Stomach (tissue), 9 donors: ENCODE results near the gene SLIT1. TPM values are rescaled to one million over a fixed set of nuclear protein-coding genes. Genes with fewer than 3 reads are reported as not detected.

Experiments
- DNase-seq, 2 donors: peaks; one replicate each; pipeline versions ENCODE4 v3.0.0 to v3.0.0-alpha.2; 2013 to 2019
- H3K27ac ChIP-seq, 5 donors: fragments of 200-600 bp in 4 of 5; sonication (generic) in 4 of 5; one replicate each; pipeline ENCODE4 v1.5.1; 2013 to 2019; ENCODE audit warnings: mild to moderate bottlenecking in 1 of 5, moderate library complexity in 1 of 5
- H3K27me3 ChIP-seq, 3 donors: fragments of 200-600 bp; sonication (generic); one replicate each; pipeline ENCODE4 v1.5.1; 2017 to 2019; ENCODE audit warnings: mixed run types in 1 of 3
- H3K36me3 ChIP-seq, 4 donors: fragments of 200-600 bp; sonication (generic); 1 replicate in 3 of 4; 2 replicates in 1 of 4; pipeline ENCODE4 v1.5.1; 2016 to 2019
- H3K4me1 ChIP-seq, 4 donors: fragments of 200-600 bp; sonication (generic); one replicate each; pipeline ENCODE4 v1.5.1; 2016 to 2019
- H3K4me3 ChIP-seq, 4 donors: fragments of 200-600 bp; sonication (generic) in 3 of 4; one replicate each; pipeline ENCODE4 v1.5.1; 2016 to 2019; ENCODE audit warnings: mild to moderate bottlenecking in 1 of 4
- H3K9me3 ChIP-seq, 4 donors: fragments of 200-600 bp; sonication (generic); one replicate each; pipeline ENCODE4 v1.5.1; 2016 to 2019
- EP300 ChIP-seq: sonication (generic); formaldehyde crosslinking; IDR thresholded peaks from one replicate; pipeline ENCODE4 v1.6.1; 2017; ENCODE audit warnings: antibody characterized with exemption
- POLR2A ChIP-seq, 4 donors: fragments of 450-650 bp; IDR thresholded peaks; one replicate each; pipeline ENCODE4 v1.6.1; 2016; ENCODE audit warnings: antibody characterized with exemption in 4 of 4, control low read depth in 2 of 4, mild to moderate bottlenecking in 1 of 4, moderate library complexity in 1 of 4
- POLR2AphosphoS5 ChIP-seq, 3 donors: sonication (generic); formaldehyde crosslinking; IDR thresholded peaks; one replicate each; pipeline ENCODE4 v1.6.1; 2016; ENCODE audit warnings: antibody characterized with exemption in 3 of 3
- WGBS, 5 donors: extraction: QIAGEN DNeasy Blood & Tissue Kit in 3 of 5; methylation state at CpG; one replicate each; pipeline versions ENCODE4 v1.1.5 to v1.1.7; 2013 to 2018; 5-methylcytosine and 5-hydroxymethylcytosine counted together
- intact Hi-C: fragments of 100-400 bp; cut with DNase I; formaldehyde crosslinking; loops from one replicate; pipeline ENCODE4 v1.15.1; 2023; ENCODE audit warnings: low total_unique reads
- polyA plus RNA-seq, 3 donors: library from polyadenylated mRNA; stranded (reverse); fragments of 200-250 nt; gene quantifications; one replicate each; pipeline ENCODE4 v1.2.3, GENCODE V29; 2013
- total RNA-seq, 5 donors: library from RNA; depleted of rRNA; stranded (reverse); fragments of >200 nt; gene quantifications; one replicate each; pipeline versions ENCODE4 v1.1.0 to v1.2.3, GENCODE V29; 2014 to 2016
- TF ChIP-seq, protein P1 (sequence below), 7 experiments: fragments of 450-650 bp in 4 of 7; fragments of 200-600 bp in 3 of 7; sonication (generic) in 3 of 7; IDR thresholded peaks; one replicate each; pipeline ENCODE4 v1.5.1; 2016 to 2019; ENCODE audit warnings: antibody characterized with exemption in 7 of 7, control low read depth in 2 of 7, mild to moderate bottlenecking in 1 of 7
- donor health status: healthy with polysubstance abuse.
- donor health status: Bipolar disorder and iron deficiency.
- donor health status: healthy.

The SLIT1 gene
- total and polyA plus RNA-seq, 8 donors, result under 0.01 to 6.1 (median 0.44) TPM

DNA sequence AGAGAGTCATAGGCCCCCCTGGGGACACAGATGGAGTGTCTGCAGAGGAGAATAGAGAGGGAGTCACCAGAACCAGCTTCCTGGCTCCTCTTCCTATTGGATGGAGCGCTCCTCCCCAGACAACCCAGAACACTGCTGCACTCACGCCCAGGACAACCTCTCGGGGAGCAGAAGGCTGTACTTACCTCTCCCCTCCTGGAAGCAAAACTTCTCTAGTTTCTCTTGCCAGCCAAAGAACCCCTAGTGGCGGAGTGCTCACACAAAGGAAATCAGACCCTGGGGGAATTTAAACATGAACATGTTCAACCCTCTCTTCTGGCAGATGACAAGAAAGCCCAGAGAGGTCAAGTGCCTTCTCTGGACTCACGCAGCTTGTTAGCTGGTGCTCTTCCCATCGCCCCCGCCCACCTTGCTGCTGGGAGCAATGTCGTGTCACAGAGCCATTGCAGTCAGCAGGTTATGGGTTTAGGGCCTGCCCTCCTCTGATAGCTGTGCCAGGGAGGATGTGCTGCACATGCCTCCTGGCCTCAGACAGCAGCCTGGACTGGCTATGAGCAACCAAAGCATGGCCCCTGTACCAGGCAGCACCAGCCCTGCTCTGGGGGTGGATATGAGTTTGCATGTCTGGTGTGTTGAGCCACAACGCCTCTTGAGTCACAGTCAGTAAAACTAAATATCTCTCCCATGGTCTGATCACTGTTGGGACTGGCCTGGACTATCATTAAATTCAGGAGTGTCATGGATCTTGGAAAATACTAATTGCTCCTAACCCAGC, 84.4 kb downstream of the SLIT1 start:
- Histone ChIP-seq H3K4me3 (no peak overlapping the region), H3K36me3 (no peaks in the 10 kb centered on the region), H3K4me1 (peaks cover 6 to 11% (median 8%) of the 10 kb centered on the region in 4 donors), H3K27me3 (peaks cover 0 to 16% (median 8%) of the 10 kb centered on the region in 3 donors), H3K27ac (no peak overlapping the region), H3K9me3 (no peaks in the 10 kb centered on the region)
- intact Hi-C loops, result no loop called here
- TF ChIP-seq, protein P1, sequence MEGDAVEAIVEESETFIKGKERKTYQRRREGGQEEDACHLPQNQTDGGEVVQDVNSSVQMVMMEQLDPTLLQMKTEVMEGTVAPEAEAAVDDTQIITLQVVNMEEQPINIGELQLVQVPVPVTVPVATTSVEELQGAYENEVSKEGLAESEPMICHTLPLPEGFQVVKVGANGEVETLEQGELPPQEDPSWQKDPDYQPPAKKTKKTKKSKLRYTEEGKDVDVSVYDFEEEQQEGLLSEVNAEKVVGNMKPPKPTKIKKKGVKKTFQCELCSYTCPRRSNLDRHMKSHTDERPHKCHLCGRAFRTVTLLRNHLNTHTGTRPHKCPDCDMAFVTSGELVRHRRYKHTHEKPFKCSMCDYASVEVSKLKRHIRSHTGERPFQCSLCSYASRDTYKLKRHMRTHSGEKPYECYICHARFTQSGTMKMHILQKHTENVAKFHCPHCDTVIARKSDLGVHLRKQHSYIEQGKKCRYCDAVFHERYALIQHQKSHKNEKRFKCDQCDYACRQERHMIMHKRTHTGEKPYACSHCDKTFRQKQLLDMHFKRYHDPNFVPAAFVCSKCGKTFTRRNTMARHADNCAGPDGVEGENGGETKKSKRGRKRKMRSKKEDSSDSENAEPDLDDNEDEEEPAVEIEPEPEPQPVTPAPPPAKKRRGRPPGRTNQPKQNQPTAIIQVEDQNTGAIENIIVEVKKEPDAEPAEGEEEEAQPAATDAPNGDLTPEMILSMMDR (IDR thresholded peaks at IDR 0.05), result no peak
- TF ChIP-seq POLR2A (IDR thresholded peaks at IDR 0.05) (no peak), EP300 (no peak), POLR2AphosphoS5 (IDR thresholded peaks at IDR 0.05) (no peak)
- no peak for DNase-seq
- 80 to 93% (median 83%) methylated on average over 9 of the region's 9 CpGs for WGBS, 5 donors

DNA sequence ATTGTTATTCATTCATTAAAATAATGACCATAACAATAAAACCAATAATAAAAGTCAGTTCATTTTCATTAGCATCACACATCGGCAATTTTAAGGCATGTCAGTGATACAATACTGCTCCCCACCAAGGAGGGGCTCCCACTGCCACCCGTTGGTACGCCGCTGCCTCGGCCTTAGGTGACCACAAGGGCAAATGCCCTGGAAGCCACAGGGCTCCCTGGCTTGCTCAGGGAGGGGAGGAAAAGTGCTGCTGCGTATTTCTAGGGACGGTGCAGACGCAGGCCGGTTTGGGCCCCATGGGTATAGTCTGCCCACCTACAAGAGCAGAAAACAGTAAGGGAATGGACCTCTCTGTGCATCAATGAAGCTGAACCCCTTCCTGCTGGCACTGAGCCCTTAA, 85.1 kb downstream of the SLIT1 start:
- Histone ChIP-seq H3K4me3 (no peak overlapping the region), H3K9me3 (no peaks in the 10 kb centered on the region), H3K4me1 (peaks cover 12 to 18% (median 14%) of the 10 kb centered on the region in 4 donors), H3K36me3 (no peaks in the 10 kb centered on the region), H3K27ac (no peak overlapping the region), H3K27me3 (peaks cover 0 to 16% (median 8%) of the 10 kb centered on the region in 3 donors)
- TF ChIP-seq POLR2A (IDR thresholded peaks at IDR 0.05), result no peak
- no peak for TF ChIP-seq EP300
- TF ChIP-seq POLR2AphosphoS5 (IDR thresholded peaks at IDR 0.05), result no peak
- TF ChIP-seq, protein P1 (IDR thresholded peaks at IDR 0.05), result no peak
- WGBS, 5 donors, result 88 to 95% (median 90%) methylated on average over 9 of the region's 9 CpGs
- intact Hi-C loops, result no loop called here
- DNase-seq, result no peak

DNA sequence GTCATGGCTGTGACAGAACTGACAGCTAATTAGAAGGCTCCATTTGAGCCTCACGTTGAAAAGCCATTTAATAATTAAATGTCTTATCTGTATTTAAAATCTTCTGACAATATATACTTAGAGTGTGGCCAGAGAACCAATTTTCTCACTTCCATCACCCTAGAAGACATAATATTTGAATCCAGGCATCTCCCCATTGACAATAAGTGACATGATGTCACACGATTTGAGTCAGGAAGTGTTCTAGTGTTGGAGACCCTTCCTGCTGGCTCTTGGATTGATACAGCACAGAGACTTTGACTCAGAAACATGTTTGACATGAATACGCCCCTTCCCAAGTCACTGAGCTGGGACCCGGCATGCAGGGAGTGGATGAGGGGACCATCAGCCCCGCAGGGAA, 85.9 kb downstream of the SLIT1 start:
- no peaks in the 10 kb centered on the region for H3K9me3 ChIP-seq
- H3K4me1 ChIP-seq, result peaks cover 13 to 21% (median 15%) of the 10 kb centered on the region in 4 donors
- 60 to 73% (median 68%) methylated on average over 4 to 5 of the region's 5 CpGs for WGBS, 5 donors
- no peak overlapping the region for H3K4me3 ChIP-seq
- H3K27ac ChIP-seq, result no peak overlapping the region
- intact Hi-C loops, result no loop called here
- H3K27me3 ChIP-seq, result peaks cover 0 to 15% (median 10%) of the 10 kb centered on the region in 3 donors
- H3K36me3 ChIP-seq, result no peaks in the 10 kb centered on the region
- DNase-seq, result no peak
- TF ChIP-seq, protein P1 (IDR thresholded peaks at IDR 0.05), result no peak
- TF ChIP-seq POLR2A (IDR thresholded peaks at IDR 0.05), result no peak
- no peak for TF ChIP-seq EP300
- no peak for TF ChIP-seq POLR2AphosphoS5 (IDR thresholded peaks at IDR 0.05)

DNA sequence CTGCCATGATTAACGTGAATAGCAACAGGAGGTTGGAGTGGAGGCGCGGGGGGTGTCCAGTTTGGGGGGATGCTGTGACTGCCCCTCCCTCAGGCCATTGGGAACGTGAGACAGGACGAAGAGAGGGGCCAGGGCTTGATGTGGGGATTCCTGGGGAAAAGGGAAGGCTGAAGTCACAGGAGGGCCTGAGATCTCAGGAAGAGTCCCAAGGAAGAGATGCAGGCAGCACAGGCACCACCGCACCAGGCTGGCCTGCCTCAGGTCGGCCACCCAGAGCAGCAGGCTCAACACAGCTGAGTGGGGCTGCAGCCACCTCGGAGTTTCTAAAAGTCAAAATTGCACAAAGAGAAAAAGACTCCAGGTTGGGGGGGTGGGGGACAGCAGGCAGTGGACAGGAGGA, 86.7 kb downstream of the SLIT1 start:
- no peak for DNase-seq
- Histone ChIP-seq H3K4me3 (no peak overlapping the region), H3K4me1 (peaks cover 13 to 21% (median 15%) of the 10 kb centered on the region in 4 donors), H3K9me3 (no peaks in the 10 kb centered on the region), H3K27ac (no peak overlapping the region), H3K27me3 (peaks cover 0 to 15% (median 12%) of the 10 kb centered on the region in 3 donors), H3K36me3 (no peaks in the 10 kb centered on the region)
- TF ChIP-seq POLR2A (IDR thresholded peaks at IDR 0.05) (no peak), POLR2AphosphoS5 (IDR thresholded peaks at IDR 0.05) (no peak)
- TF ChIP-seq, protein P1 (IDR thresholded peaks at IDR 0.05), result no peak
- WGBS, 5 donors, result 76 to 85% (median 78%) methylated on average over 8 of the region's 8 CpGs
- intact Hi-C loops, result no loop called here
